Measurements from ENCODE around the gene CEMIP.
A peak's percentile ranks its signal among the peaks of the same experiment; 100 is the strongest.

The CEMIP gene

GRCh38 chr15:80940331-80940730 lies 161.2 kb downstream of the CEMIP start:
- Histone ChIP-seq H3K4me1 (peaks cover 3 to 8% (median 6%) of the 10 kb centered on the region in 10 experiments), H3K4me2 (no peak overlapping the region), H3K4me3 (no peak overlapping the region), H3K9ac (no peak overlapping the region), H3K27me3 (peaks cover 0 to 3% (median 0%) of the 10 kb centered on the region in 11 experiments; a peak in 1 of 22 replicates), H3K9me3 (replicated peaks in 1 of 11) (no peaks in the 10 kb centered on the region), H4K20me1 (peaks cover 2 to 21% (median 7%) of the 10 kb centered on the region in 11 experiments; a peak in 16 of 22 replicates), H3K36me3 (peaks cover 17 to 65% (median 31%) of the 10 kb centered on the region in 11 experiments; a peak in 17 of 22 replicates), H3K27ac (no peak overlapping the region)
- no peak for TF ChIP-seq Cebpa-rat (IDR thresholded peaks at IDR 0.05)

- Histone ChIP-seq H3K27ac (no peak overlapping the region), H3K27me3 (peaks cover 0 to 3% (median 0%) of the 10 kb centered on the region in 11 experiments; a peak in 1 of 22 replicates), H3K9ac (no peak overlapping the region), H3K4me2 (no peak overlapping the region), H3K9me3 (replicated peaks in 1 of 11) (no peaks in the 10 kb centered on the region), H3K36me3 (peaks cover 17 to 65% (median 31%) of the 10 kb centered on the region in 11 experiments; a peak in 17 of 22 replicates), H3K4me3 (no peak overlapping the region), H3K4me1 (peaks cover 8 to 13% (median 11%) of the 10 kb centered on the region in 10 experiments), H4K20me1 (peaks cover 7 to 25% (median 12%) of the 10 kb centered on the region in 11 experiments; a peak in 17 of 22 replicates)
- TF ChIP-seq Cebpa-rat (IDR thresholded peaks at IDR 0.05) = no peak
Observed at GRCh38 chr15:80940851-80941250, 161.7 kb downstream of the CEMIP start.

GRCh38 chr15:80942266-80942665 lies 163.1 kb downstream of the CEMIP start:
- no peak overlapping the region for H3K27ac ChIP-seq
- no peak overlapping the region for H3K9ac ChIP-seq
- H3K36me3 ChIP-seq = peaks cover 25 to 73% (median 42%) of the 10 kb centered on the region in 11 experiments; a peak in 20 of 22 replicates
- H3K27me3 ChIP-seq = peaks cover 0 to 3% (median 0%) of the 10 kb centered on the region in 11 experiments; a peak in 1 of 22 replicates
- peaks cover 15 to 38% (median 19%) of the 10 kb centered on the region in 11 experiments; a peak in 18 of 22 replicates for H4K20me1 ChIP-seq
- H3K4me3 ChIP-seq = no peak overlapping the region
- TF ChIP-seq Cebpa-rat (IDR thresholded peaks at IDR 0.05) = no peak
- H3K9me3 ChIP-seq (replicated peaks in 1 of 11) = no peaks in the 10 kb centered on the region
- peaks cover 19 to 22% (median 20%) of the 10 kb centered on the region in 10 experiments for H3K4me1 ChIP-seq
- H3K4me2 ChIP-seq = no peak overlapping the region

- Histone ChIP-seq H3K27me3 (peaks cover 0 to 3% (median 0%) of the 10 kb centered on the region in 11 experiments; a peak in 1 of 22 replicates), H3K4me3 (no peak overlapping the region), H4K20me1 (peaks cover 15 to 38% (median 20%) of the 10 kb centered on the region in 11 experiments; a peak in 18 of 22 replicates), H3K27ac (no peak overlapping the region), H3K9me3 (replicated peaks in 1 of 11) (no peaks in the 10 kb centered on the region), H3K4me1 (peaks cover 19 to 22% (median 20%) of the 10 kb centered on the region in 10 experiments), H3K9ac (no peak overlapping the region), H3K4me2 (no peak overlapping the region), H3K36me3 (peaks cover 29 to 74% (median 47%) of the 10 kb centered on the region in 11 experiments)
- TF ChIP-seq Cebpa-rat (IDR thresholded peaks at IDR 0.05) = no peak
Observed at GRCh38 chr15:80942746-80943565, 163.8 kb downstream of the CEMIP start.

GRCh38 chr15:80944818-80945217 lies 165.6 kb downstream of the CEMIP start:
- no peak overlapping the region for H3K9ac ChIP-seq
- H3K4me1 ChIP-seq = peaks cover 19 to 22% (median 20%) of the 10 kb centered on the region in 10 experiments
- peaks cover 15 to 42% (median 20%) of the 10 kb centered on the region in 11 experiments; a peak in 18 of 22 replicates for H4K20me1 ChIP-seq
- no peak for TF ChIP-seq Cebpa-rat (IDR thresholded peaks at IDR 0.05)
- H3K27ac ChIP-seq = no peak overlapping the region
- peak overlapping the region; percentile 40 to 74 (median 67); a peak in 18 of 22 replicates for H3K4me2 ChIP-seq
- no peak overlapping the region for H3K4me3 ChIP-seq
- peaks cover 0 to 3% (median 0%) of the 10 kb centered on the region in 11 experiments; a peak in 1 of 22 replicates for H3K27me3 ChIP-seq
- H3K9me3 ChIP-seq (replicated peaks in 1 of 11) = no peaks in the 10 kb centered on the region
- H3K36me3 ChIP-seq = peaks cover 46 to 93% (median 66%) of the 10 kb centered on the region in 11 experiments

- Histone ChIP-seq H3K4me2 (peak overlapping the region; percentile 40 to 74 (median 67)), H4K20me1 (peaks cover 15 to 44% (median 20%) of the 10 kb centered on the region in 11 experiments; a peak in 18 of 22 replicates), H3K9ac (no peak overlapping the region), H3K27me3 (peaks cover 0 to 3% (median 0%) of the 10 kb centered on the region in 11 experiments; a peak in 1 of 22 replicates), H3K4me1 (peaks cover 19 to 26% (median 21%) of the 10 kb centered on the region in 10 experiments), H3K4me3 (no peak overlapping the region), H3K36me3 (peaks cover 54 to 93% (median 73%) of the 10 kb centered on the region in 11 experiments), H3K27ac (no peak overlapping the region), H3K9me3 (replicated peaks in 1 of 11) (no peaks in the 10 kb centered on the region)
- no peak for TF ChIP-seq Cebpa-rat (IDR thresholded peaks at IDR 0.05)
Observed at GRCh38 chr15:80945605-80946004, 166.4 kb downstream of the CEMIP start.

GRCh38 chr15:80946576-80946975 lies 167.4 kb downstream of the CEMIP start:
- H3K27ac ChIP-seq = no peak overlapping the region

GRCh38 chr15:80948651-80949292 lies 169.6 kb downstream of the CEMIP start:
- Histone ChIP-seq H3K9me3 (replicated peaks in 1 of 11) (no peaks in the 10 kb centered on the region), H3K4me2 (no peak overlapping the region), H3K27ac (no peak overlapping the region), H4K20me1 (peaks cover 15 to 34% (median 22%) of the 10 kb centered on the region in 11 experiments; a peak in 18 of 22 replicates), H3K4me3 (no peak overlapping the region), H3K27me3 (peaks cover 0 to 3% (median 0%) of the 10 kb centered on the region in 11 experiments; a peak in 1 of 22 replicates), H3K4me1 (peaks cover 19 to 29% (median 23%) of the 10 kb centered on the region in 10 experiments), H3K9ac (no peak overlapping the region), H3K36me3 (peaks cover 42 to 93% (median 73%) of the 10 kb centered on the region in 11 experiments)
- no peak for TF ChIP-seq Cebpa-rat (IDR thresholded peaks at IDR 0.05)

More at GRCh38 chr15:80946576-80946975, 167.4 kb downstream of the CEMIP start:
- Histone ChIP-seq H3K4me1 (peaks cover 19 to 29% (median 23%) of the 10 kb centered on the region in 10 experiments), H4K20me1 (peaks cover 15 to 44% (median 20%) of the 10 kb centered on the region in 11 experiments; a peak in 18 of 22 replicates), H3K36me3 (peaks cover 51 to 93% (median 76%) of the 10 kb centered on the region in 11 experiments), H3K9ac (no peak overlapping the region), H3K9me3 (replicated peaks in 1 of 11) (no peaks in the 10 kb centered on the region), H3K4me2 (peak overlapping the region; percentile 40 to 74 (median 67); a peak in 20 of 22 replicates), H3K4me3 (no peak overlapping the region), H3K27me3 (peaks cover 0 to 3% (median 0%) of the 10 kb centered on the region in 11 experiments; a peak in 1 of 22 replicates)
- no peak for TF ChIP-seq Cebpa-rat (IDR thresholded peaks at IDR 0.05)

All from BLaER1 treated with 17β-estradiol and CSF1 and Interleukin-3, amounts not matched to agents 10 nM and 100 nM (cell line).